M059J (cell line): Measurements from ENCODE around the gene EIF4E1B. TPM values are rescaled to one million over a fixed set of nuclear protein-coding genes. Genes with fewer than 3 reads are reported as not detected.

Source experiments
- DNase-seq: peaks from one replicate; pipeline ENCODE4 v3.0.0-alpha.2; 2012; ENCODE audit warnings: low read depth
- total RNA-seq: library from RNA; depleted of rRNA; stranded (reverse); fragments of >200 nt; shearing (Covaris generic); gene quantifications from 2 replicates; pipeline ENCODE4 v1.2.3, GENCODE V29; 2014

The EIF4E1B gene
- total RNA-seq, 1 experiment from 2014 or later: not detected

GRCh38 chr5:176663566-176663965 is 33.1 kb downstream of the EIF4E1B start:
- DNase-seq: no peak

- DNase-seq: no peak
Observed at GRCh38 chr5:176664479-176664878, 34.0 kb downstream of the EIF4E1B start.

GRCh38 chr5:176664886-176665285 is 34.4 kb downstream of the EIF4E1B start:
- DNase-seq: no peak

- DNase-seq: no peak
Observed at GRCh38 chr5:176665517-176665916, 35.0 kb downstream of the EIF4E1B start.

- no peak for DNase-seq
Observed at GRCh38 chr5:176667637-176668036, 37.2 kb downstream of the EIF4E1B start.

GRCh38 chr5:176670449-176670848 is 40.0 kb downstream of the EIF4E1B start:
- DNase-seq: no peak

GRCh38 chr5:176671399-176671798 is 40.9 kb downstream of the EIF4E1B start:
- no peak for DNase-seq

GRCh38 chr5:176671890-176672747 is 41.6 kb downstream of the EIF4E1B start:
- DNase-seq: no peak

GRCh38 chr5:176673651-176674583 is 43.4 kb downstream of the EIF4E1B start:
- DNase-seq: no peak

- no peak for DNase-seq
Observed at GRCh38 chr5:176674799-176675198, 44.3 kb downstream of the EIF4E1B start.

- peak; percentile 37 for DNase-seq
Observed at GRCh38 chr5:176675676-176676360, 45.3 kb downstream of the EIF4E1B start.

- peak; percentile 86 for DNase-seq
Observed at GRCh38 chr5:176676361-176676824, 45.9 kb downstream of the EIF4E1B start.

GRCh38 chr5:176677209-176677939 is 46.9 kb downstream of the EIF4E1B start:
- no peak for DNase-seq

- no peak for DNase-seq
Observed at GRCh38 chr5:176678584-176678983, 48.1 kb downstream of the EIF4E1B start.

GRCh38 chr5:176679365-176680225 is 49.1 kb downstream of the EIF4E1B start:
- DNase-seq: no peak

GRCh38 chr5:176680226-176680563 is 49.7 kb downstream of the EIF4E1B start:
- no peak for DNase-seq

GRCh38 chr5:176682016-176682531 is 51.6 kb downstream of the EIF4E1B start:
- DNase-seq: no peak

GRCh38 chr5:176685010-176685409 is 54.5 kb downstream of the EIF4E1B start:
- DNase-seq: no peak

GRCh38 chr5:176687247-176687646 is 56.8 kb downstream of the EIF4E1B start:
- DNase-seq: no peak

GRCh38 chr5:176687881-176688280 is 57.4 kb downstream of the EIF4E1B start:
- DNase-seq: no peak
